PC-9 (cell line): ENCODE measurements around the gene KNCN.

ENCODE experiments used
- CTCF ChIP-seq: fragments of 200-600 bp; sonication (generic); conservative IDR thresholded peaks from 2 replicates; pipeline ENCODE4 v1.6.1; 2017; ENCODE audit warnings: mixed run types, antibody characterized with exemption, mild to moderate bottlenecking, moderate library complexity
- EZH2 ChIP-seq: fragments of 200-600 bp; sonication (generic); IDR thresholded peaks from 2 replicates; pipeline ENCODE4 v1.8.0; 2017; ENCODE audit warnings: antibody characterized with exemption, low read depth

- TF ChIP-seq CTCF (no peak), EZH2 (no peak)
These were observed 35.1 kb downstream of the KNCN start for GRCh38 chr1:46516200-46516950.
